A673 (cell line): ENCODE data around the gene HAGH. TPM values are rescaled to one million over a fixed set of nuclear protein-coding genes. Genes with fewer than 3 reads are reported as not detected.

ENCODE experiments used
- BruUV-seq: library from RNA; stranded (reverse); fragments of 400-500 nt; replicated peaks from 2 replicates; lab custom pipeline; 2021; lab: Mats Ljungman, UMichigan
- CTCF ChIA-PET: fragments of 300-600 bp; sonication (Branson Sonifier 250); formaldehyde crosslinking; loops from one replicate; lab custom pipeline; 2022; ENCODE audit warnings: antibody characterized with exemption; lab: Charles Lee
- POLR2A ChIA-PET: fragments of 300-600 bp; sonication (Branson Sonifier 250); formaldehyde crosslinking; loops from one replicate; lab custom pipeline; 2022; ENCODE audit warnings: antibody characterized with exemption; ENCODE audit not compliant: low non-redundant PET; lab: Charles Lee
- DNase-seq: peaks from one replicate; pipeline ENCODE4 v3.0.0-alpha.2; 2015; ENCODE audit warnings: low spot score
- H3K27ac ChIP-seq: fragments of 200-600 bp; sonication (generic); 2 replicates; pipeline ENCODE4 v1.5.1; 2016; ENCODE audit warnings: mixed run types, low read depth, mild to moderate bottlenecking, mixed read lengths, antibody characterized with exemption, low read length; ENCODE audit not compliant: poor library complexity, severe bottlenecking
- H3K27me3 ChIP-seq: fragments of 200-600 bp; sonication (generic); replicated peaks from 2 replicates; pipeline ENCODE4 v1.6.1; 2017; ENCODE audit warnings: mixed run types, low read depth, mild to moderate bottlenecking, mixed read lengths, antibody characterized with exemption, low read length; ENCODE audit not compliant: insufficient read depth, poor library complexity
- H3K36me3 ChIP-seq: fragments of 200-600 bp; sonication (generic); 2 replicates; pipeline ENCODE4 v1.6.1; 2016; ENCODE audit warnings: mixed run types, mild to moderate bottlenecking, mixed read lengths, antibody characterized with exemption, low read length; ENCODE audit not compliant: insufficient read depth, poor library complexity, severe bottlenecking
- H3K4me1 ChIP-seq: fragments of 200-600 bp; sonication (generic); 2 replicates; pipeline ENCODE4 v1.6.1; 2017; ENCODE audit warnings: mixed run types, mild to moderate bottlenecking, mixed read lengths, antibody characterized with exemption, low read length; ENCODE audit not compliant: insufficient read depth, poor library complexity, severe bottlenecking
- H3K4me3 ChIP-seq: fragments of 200-600 bp; sonication (generic); 2 replicates; pipeline ENCODE4 v1.5.1; 2016; ENCODE audit warnings: low read depth, mixed run types, mild to moderate bottlenecking, mixed read lengths, low read length; ENCODE audit not compliant: poor library complexity, severe bottlenecking
- H3K9me3 ChIP-seq: fragments of 200-600 bp; sonication (generic); 2 replicates; pipeline ENCODE4 v1.6.1; 2016; ENCODE audit warnings: mixed run types, low read depth, mild to moderate bottlenecking, mixed read lengths, antibody characterized with exemption, low read length; ENCODE audit not compliant: poor library complexity, severe bottlenecking
- EZH2 ChIP-seq: fragments of 200-600 bp; sonication (generic); IDR thresholded peaks from 2 replicates; pipeline ENCODE4 v1.6.1; 2017; ENCODE audit warnings: borderline replicate concordance, low read depth, mild to moderate bottlenecking, mixed read lengths, antibody characterized with exemption, low read length; ENCODE audit not compliant: poor library complexity, severe bottlenecking
- intact Hi-C: fragments of 100-400 bp; cut with micrococcal nuclease; formaldehyde crosslinking; loops from one replicate; pipeline ENCODE4 v1.10.0; 2022; ENCODE audit not compliant: unreplicated experiment
- total RNA-seq: library from RNA; stranded (reverse); gene quantifications from 2 replicates; pipeline ENCODE4 v1.2.3, GENCODE V29; 2021
- TF ChIP-seq, protein P1 (sequence below): fragments of 300-800, 200-600 bp; sonication (generic); conservative IDR thresholded peaks from 2 replicates; pipeline ENCODE4 v1.5.1; 2017; ENCODE audit warnings: low read depth, mild to moderate bottlenecking, antibody characterized with exemption, low read length, moderate library complexity, mixed read lengths

Gene HAGH
- total RNA-seq, 1 experiment from 2014 or later: 14.4 TPM

DNA sequence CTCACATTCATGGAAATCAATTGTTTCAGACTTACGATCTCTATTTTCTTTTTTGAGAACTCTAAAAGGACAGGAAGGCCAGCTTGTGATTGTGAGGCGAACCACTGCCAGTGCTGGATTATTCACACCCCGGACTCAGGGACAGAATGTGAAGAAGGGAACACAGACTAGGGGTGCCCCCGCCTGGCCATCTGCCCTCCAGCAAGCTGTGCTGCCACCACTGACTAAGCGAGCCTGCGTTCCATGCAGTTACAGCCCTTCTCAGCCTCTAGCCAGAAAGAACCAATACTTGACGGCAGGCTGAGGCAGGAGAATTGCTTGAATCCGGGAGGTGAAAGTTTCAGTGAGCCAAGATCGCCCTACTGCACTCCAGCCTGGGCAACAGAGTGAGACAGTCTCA is 2.8 kb downstream of the HAGH start:
- Histone ChIP-seq H3K4me1 (peaks cover 8% of the 10 kb centered on the region), H3K27me3 (no peaks in the 10 kb centered on the region), H3K9me3 (no peaks in the 10 kb centered on the region), H3K27ac (no peak overlapping the region), H3K36me3 (no peaks in the 10 kb centered on the region), H3K4me3 (no peak overlapping the region)
- no TSS peak for BruUV-seq
- ChIA-PET CTCF (no interaction called here), POLR2A (interaction anchor here (0.5 kb wide), 1 partner anchor 41 kb away, joined by 3 read pairs; the partner anchor contains the start of gene NUBP2)
- peak; percentile 64 for DNase-seq
- intact Hi-C loops: loop anchor here (10.0 kb wide), 1 partner anchor 49 kb away; the partner anchor contains the start of genes EME2, MRPS34 and NME3
- no peak for TF ChIP-seq EZH2
- TF ChIP-seq, protein P1, sequence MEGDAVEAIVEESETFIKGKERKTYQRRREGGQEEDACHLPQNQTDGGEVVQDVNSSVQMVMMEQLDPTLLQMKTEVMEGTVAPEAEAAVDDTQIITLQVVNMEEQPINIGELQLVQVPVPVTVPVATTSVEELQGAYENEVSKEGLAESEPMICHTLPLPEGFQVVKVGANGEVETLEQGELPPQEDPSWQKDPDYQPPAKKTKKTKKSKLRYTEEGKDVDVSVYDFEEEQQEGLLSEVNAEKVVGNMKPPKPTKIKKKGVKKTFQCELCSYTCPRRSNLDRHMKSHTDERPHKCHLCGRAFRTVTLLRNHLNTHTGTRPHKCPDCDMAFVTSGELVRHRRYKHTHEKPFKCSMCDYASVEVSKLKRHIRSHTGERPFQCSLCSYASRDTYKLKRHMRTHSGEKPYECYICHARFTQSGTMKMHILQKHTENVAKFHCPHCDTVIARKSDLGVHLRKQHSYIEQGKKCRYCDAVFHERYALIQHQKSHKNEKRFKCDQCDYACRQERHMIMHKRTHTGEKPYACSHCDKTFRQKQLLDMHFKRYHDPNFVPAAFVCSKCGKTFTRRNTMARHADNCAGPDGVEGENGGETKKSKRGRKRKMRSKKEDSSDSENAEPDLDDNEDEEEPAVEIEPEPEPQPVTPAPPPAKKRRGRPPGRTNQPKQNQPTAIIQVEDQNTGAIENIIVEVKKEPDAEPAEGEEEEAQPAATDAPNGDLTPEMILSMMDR: peak; percentile 40

DNA sequence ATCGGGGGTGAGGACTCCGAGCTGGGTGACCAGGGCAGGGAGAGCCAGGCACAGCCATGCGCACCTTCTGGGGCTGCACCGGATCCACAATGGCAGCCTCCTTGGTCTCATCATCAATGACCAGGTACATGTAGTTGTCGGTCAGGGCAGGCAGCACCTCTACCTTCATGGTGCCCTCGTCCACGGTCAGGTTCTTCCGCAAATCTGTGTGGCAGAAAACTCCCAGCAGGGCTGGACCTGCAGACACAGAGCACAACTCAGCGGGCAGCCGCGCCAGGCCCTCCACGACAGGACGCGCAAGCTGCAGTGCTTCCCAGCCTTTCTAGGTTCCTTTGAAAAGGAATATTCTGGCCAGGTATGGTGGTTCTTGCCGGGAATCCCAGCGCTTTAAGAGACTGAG is 3.8 kb downstream of the HAGH start:
- no peak for TF ChIP-seq EZH2
- TF ChIP-seq, protein P1: no peak
- Histone ChIP-seq H3K36me3 (no peaks in the 10 kb centered on the region), H3K27ac (no peak overlapping the region), H3K4me1 (no peaks in the 10 kb centered on the region), H3K27me3 (no peaks in the 10 kb centered on the region), H3K4me3 (no peak overlapping the region), H3K9me3 (no peaks in the 10 kb centered on the region)
- ChIA-PET POLR2A (no interaction called here), CTCF (no interaction called here)
- intact Hi-C loops: loop anchor here (10.0 kb wide), 1 partner anchor 48 kb away; the partner anchor contains the start of genes EME2, MRPS34 and NME3
- no peak for DNase-seq
- no TSS peak for BruUV-seq

DNA sequence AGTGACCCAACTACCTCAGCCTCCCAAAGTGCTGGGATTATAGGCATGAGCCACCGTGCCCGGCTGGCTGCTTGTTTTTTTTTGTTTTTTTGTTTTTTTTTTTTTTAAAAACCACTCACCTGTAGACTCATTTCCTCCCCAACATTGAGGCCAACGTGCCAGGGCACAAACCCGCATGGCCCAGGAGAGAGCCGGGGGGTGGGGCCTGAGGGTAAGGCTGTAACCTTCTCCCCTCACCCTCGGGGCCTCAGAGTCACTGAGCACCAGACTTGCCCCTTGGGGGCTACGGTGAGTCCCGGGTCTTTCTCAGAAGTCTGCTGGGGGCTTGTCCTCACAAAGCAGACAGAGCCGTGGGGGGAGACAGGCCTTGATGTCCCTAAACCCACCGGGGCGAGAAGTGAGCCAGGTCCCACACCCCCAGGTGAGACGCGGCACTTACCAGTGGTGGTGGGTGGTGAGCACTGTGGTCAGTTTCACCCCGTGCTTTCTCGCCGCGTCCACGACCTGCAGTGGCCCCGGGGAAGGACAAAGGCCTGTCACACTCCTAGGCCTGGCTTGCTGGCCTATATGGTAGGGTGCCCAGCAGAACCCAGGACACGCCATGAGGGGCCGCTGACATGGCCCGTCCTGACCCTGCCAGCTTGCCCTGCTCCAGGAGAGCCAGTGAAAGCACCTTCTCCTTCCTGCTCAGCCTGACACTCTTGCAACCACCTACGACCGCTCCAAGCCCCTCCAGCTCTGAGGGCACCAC is 4.6 kb downstream of the HAGH start:
- no peaks in the 10 kb centered on the region for H3K4me1 ChIP-seq
- intact Hi-C loops: loop anchor here (10.0 kb wide), 1 partner anchor 47 kb away; the partner anchor contains the start of genes EME2, MRPS34 and NME3
- no peaks in the 10 kb centered on the region for H3K36me3 ChIP-seq
- H3K27ac ChIP-seq: no peak overlapping the region
- no peak for DNase-seq
- no peak overlapping the region for H3K4me3 ChIP-seq
- ChIA-PET CTCF (no interaction called here), POLR2A (no interaction called here)
- no TSS peak for BruUV-seq
- no peaks in the 10 kb centered on the region for H3K9me3 ChIP-seq
- H3K27me3 ChIP-seq: no peaks in the 10 kb centered on the region
- no peak for TF ChIP-seq EZH2
- TF ChIP-seq, protein P1: no peak
